ENCODE measurements around the gene LGR6. TPM values are rescaled to one million over a fixed set of nuclear protein-coding genes. Genes with fewer than 3 reads are reported as not detected.

The LGR6 gene
- polyA plus RNA-seq, 5 donors: 0.61 to 1.7 (median 1.2) TPM

GRCh38 chr1:202264726-202265125, 71.1 kb downstream of the LGR6 start:
- no peak for DNase-seq

GRCh38 chr1:202266061-202266765, 72.6 kb downstream of the LGR6 start:
- no peak for DNase-seq

DNA sequence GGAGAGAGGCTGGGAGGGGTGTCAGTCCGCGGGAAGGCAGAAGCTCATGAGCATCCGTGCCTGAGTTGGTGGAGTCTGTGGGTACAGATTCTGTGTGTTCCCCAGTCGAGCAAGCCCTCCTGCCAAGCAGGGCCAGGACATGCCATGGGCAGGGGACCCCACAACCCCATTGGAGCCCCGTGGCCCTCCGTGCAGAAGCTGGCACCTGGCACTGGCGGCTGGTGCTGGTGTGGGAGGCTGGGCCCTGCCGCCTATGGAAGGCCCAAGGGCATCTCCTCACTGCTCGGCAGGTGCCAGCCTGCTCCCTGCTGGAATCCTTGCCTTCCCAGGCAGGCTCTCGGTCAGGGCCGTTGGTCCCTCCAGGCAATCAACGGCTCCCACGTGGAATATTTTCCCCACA, 74.4 kb downstream of the LGR6 start:
- no peak for DNase-seq

DNA sequence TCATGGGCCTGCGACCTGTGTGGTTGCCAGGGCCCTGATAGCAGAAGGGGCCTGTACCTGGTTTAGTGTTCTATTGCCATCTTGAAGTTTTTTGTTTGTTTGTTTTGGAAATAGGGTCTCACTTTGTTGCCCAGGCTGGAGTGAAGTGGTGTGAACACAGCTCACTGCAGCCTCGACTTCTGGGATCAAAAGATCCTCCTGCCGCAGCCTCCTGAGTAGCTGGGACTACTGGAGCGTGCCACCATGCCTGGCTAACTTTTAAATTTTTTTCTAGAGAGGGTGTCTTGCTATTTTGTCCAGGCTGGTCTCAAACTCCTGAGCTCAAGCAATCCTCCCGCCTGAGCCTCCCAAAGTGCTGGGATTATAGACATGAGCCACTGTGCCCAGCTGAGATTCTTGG, 75.2 kb downstream of the LGR6 start:
- no peak for DNase-seq

GRCh38 chr1:202270871-202271326, 77.3 kb downstream of the LGR6 start:
- no peak for DNase-seq

GRCh38 chr1:202272103-202272845, 78.7 kb downstream of the LGR6 start:
- DNase-seq: no peak

GRCh38 chr1:202274611-202275010, 81.0 kb downstream of the LGR6 start:
- no peak for DNase-seq

GRCh38 chr1:202275061-202275770, 81.6 kb downstream of the LGR6 start:
- no peak for DNase-seq

DNA sequence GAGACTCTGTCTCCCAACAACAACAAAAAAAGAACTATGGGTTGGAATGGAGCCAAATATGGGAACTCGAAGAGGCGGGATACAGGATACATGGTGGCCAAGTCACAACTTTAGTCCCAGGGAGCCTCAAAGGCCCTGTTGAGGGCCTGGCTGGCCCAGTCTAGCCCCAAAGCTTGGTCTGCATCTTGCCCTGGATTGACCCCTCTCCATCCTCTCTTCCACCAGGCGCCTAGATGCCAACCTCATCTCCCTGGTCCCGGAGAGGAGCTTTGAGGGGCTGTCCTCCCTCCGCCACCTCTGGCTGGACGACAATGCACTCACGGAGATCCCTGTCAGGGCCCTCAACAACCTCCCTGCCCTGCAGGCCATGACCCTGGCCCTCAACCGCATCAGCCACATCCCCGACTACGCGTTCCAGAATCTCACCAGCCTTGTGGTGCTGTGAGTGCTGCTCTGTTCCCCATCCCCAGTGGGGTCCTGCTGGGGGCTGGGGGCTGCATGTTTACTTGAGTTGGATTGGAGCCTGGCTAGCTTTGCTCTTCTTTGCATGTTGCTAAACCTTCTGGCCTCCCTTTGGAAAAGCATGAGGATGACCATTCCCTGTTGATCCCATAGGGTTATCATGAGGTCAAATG, 82.6 kb downstream of the LGR6 start:
- DNase-seq: no peak

- no peak for DNase-seq
Observed at GRCh38 chr1:202276920-202277319, 83.3 kb downstream of the LGR6 start.

DNA sequence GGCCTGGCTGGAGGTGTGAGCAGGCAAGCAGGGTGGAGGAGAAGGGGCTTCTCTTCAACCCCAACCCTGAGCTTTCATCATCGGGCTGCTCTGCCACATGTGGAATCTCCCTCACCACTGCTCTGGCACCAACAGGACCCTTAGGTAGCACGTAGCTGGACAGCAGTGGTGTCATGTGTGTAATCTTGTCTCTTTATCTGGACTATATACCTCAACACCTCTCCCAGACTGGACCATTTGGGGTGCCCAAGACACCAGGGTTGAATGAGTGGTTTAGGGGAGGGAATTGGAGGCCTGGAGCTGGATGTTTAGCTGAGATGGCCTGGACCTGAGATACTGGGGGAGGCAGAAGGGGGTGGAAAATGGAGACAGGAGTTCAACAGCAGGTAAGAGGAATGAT, 85.2 kb downstream of the LGR6 start:
- no peak for DNase-seq

GRCh38 chr1:202279806-202280205, 86.2 kb downstream of the LGR6 start:
- DNase-seq: no peak

DNA sequence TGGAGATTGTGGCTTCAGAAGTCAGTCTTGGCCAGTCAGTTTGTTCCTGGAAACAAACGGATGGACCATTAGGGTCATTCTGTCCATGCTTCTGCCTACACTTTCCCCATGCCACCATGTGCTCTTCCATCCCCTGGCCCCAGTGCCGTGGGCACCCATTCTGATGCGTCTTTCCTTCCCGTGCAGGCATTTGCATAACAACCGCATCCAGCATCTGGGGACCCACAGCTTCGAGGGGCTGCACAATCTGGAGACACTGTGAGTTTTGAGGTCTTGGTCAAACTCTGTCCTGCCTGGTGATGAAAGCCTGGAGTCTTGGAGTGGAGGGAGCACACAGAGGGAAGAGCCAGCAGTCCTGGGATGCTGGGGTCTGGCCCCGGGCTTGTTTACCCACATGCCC, 87.0 kb downstream of the LGR6 start:
- DNase-seq: no peak

GRCh38 chr1:202281316-202282024, 87.9 kb downstream of the LGR6 start:
- DNase-seq: peak; percentile 59 to 66

DNA sequence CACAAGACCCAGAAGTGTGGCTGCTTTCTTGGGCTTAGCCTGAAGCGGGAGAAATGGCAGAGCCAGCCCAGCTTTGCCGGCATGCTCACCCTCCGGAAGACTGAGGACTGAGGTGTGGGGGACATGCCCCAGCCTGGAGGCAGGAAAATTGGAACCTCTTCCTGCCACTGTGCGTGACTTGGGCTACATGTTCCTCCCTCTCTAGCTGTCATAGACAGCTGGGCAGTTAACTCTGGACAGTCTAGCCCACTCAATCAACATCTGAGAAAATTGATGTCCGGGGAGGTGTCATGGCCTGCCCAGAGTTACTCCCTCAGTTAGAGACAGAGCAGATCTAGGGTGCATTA, 88.4 kb downstream of the LGR6 start:
- DNase-seq: peak; percentile 81

GRCh38 chr1:202282596-202283283, 89.1 kb downstream of the LGR6 start:
- DNase-seq: peak in 1 of 2 donors; percentile 32

GRCh38 chr1:202283379-202283844, 89.8 kb downstream of the LGR6 start:
- DNase-seq: no peak

GRCh38 chr1:202283991-202284390, 90.4 kb downstream of the LGR6 start:
- no peak for DNase-seq

DNA sequence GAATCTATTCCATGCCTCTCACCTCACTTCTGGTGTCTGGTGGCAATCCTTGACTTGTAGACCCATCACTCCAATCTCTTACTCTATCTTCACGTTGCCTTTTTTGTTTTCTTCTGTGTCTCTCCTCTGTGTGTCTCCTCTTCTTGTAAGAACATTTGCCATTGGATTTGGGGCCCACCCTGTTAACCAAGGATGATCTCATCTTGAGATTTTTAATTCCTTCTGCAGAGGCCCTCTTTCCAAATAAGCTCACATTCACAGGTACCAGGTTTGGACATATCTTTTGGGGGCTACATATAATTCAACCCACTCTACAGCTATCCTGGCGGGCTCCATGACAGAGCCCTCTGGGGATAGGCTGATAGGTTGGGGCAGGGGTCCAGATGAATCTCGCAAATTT, 92.3 kb downstream of the LGR6 start:
- no peak for DNase-seq

DNA sequence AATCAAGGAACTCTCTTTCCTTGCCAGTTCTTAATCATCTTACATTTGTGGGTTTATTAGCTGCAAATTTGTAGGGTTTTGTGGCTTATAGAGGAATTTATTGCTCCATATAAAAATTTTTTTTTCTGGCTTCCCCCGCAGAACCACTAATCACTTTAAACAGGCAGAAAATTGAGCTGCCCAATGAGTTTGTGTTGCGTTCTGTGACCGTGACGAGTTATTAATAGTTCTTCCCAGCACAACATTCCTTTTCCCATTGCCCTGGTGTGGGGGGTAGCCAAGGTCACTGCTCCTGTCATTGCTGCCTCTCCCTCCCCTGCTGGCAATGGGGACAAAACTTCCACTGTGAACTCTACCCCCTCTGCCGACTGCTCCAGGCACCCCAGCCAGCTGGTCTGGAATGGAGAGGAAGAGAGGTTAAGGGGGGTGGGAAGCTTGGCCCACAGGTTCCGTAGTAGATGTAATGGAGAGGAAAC, 93.1 kb downstream of the LGR6 start:
- peak in 1 of 2 donors; percentile 20 for DNase-seq

DNA sequence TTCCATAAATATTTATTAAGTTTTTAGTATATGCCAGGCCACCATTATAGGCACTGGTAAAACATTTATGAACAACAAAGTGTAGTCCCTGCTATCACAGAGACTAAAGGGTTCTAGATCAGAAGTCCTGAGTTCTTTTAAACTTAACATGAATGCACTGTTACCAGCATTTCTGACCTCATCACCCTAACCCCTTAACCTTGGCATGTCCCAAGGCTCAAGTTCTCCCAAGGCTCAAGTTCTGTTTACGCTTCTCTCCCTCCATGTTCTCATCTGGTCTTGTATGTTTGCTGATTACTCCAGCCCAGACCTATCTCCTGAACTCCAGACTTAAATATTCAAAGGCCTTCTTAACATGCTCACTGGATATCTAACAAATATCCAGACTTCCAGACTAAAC, 93.6 kb downstream of the LGR6 start:
- no peak for DNase-seq

Measured in right lung (tissue), 5 donors.